ENCODE data around the gene ERGIC1. TPM values are rescaled to one million over a fixed set of nuclear protein-coding genes. Genes with fewer than 3 reads are reported as not detected.

The ERGIC1 gene
- polyA plus RNA-seq, 3 donors = 66.5 to 123 (median 119) TPM

DNA sequence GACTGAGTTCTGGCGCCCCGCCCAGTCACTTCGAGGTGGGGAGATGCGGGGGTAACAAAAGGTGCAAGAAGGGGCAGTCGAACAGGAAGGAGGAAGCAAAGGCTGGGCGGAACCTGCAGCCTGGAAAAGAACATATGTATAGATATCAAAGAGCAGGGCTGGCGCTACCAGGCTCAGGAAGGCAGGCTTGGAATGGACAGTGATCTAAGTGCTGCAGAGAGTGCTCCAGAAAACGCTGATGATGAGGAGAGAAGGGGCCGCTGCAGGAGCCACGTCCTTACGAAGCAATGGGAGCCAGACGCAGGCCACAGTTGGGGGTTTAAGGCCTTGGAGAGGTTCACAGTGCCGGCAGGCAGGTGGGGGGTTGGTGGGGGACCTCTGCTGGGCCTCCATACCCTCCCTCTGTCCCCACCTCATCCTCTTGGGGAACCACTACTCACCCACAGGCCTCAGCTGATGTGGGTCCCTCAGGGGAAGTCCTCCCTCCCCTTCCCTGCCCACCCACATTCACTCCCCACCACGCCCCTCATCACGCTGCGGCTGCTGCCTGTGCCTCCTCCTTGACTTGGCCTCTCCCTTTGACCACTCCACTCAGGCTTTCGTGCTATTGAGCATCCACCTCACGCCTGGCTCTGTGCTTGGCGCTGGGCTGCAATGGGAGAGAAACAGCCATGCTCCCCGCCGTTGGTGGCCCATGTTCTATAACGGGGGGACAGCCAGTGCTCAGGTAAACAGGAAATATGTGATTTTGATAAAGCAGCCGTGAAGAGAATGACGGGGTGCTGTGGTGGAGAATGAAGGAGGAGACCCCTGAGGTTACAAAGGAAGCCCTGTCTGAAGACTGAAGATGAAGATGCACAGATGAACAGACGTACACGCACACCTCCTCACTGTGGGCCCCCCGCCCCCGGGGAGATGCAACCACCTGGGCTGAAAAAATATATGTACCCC lies 84.6 kb downstream of the ERGIC1 start:
- H3K27ac ChIP-seq (ENCODE audit: low read depth, low read length) = no peak overlapping the region
- 68 to 80% (median 68%) methylated on average over 28 of the region's 28 CpGs for WGBS, 3 donors

DNA sequence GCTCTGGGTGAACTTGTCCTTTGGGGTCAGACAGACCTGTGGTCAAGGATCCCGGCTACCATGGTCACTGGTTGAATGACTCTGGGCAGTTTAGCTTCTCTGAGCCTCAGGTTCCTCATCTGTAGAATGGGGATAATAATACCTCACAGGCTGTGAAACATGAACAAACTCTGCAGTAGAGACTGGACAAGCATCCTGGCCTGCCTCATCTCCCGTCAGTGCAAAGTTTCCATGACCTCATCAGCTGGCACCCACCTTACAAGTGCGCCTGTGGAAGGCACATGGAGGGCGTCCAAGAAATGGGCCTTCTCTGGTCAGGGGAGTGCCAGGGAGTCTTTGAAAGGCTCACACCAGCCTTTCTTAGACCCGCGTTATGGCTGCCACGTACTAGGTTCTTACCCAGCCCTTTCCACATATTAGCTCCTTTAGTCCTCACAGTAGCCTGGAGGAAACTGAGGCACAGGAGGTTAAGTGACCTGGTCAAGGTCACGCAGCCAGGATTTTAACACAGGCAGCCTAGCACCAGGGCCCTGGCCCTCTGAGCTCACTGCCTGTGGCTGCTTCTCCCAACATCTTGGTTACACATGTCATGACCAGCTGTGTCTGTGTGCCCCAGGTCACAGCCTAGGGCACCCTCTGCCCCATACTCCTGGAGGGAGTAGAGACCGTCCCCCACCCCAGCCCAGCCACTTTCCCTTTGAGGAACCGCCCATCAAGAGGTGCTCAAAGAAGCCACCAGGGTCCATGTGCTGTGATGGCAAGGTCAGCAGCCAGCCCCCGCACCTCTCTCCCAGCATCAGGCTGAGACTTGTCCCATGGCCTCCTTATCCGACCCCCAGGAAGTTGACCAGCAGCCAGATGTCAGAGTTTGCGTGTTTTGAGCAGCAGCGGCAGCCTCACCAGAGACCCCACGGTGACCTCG lies 85.7 kb downstream of the ERGIC1 start:
- WGBS, 3 donors = 80 to 84% (median 83%) methylated on average over 15 to 16 of the region's 16 CpGs
- H3K27ac ChIP-seq (ENCODE audit: low read depth, low read length) = no peak overlapping the region

DNA sequence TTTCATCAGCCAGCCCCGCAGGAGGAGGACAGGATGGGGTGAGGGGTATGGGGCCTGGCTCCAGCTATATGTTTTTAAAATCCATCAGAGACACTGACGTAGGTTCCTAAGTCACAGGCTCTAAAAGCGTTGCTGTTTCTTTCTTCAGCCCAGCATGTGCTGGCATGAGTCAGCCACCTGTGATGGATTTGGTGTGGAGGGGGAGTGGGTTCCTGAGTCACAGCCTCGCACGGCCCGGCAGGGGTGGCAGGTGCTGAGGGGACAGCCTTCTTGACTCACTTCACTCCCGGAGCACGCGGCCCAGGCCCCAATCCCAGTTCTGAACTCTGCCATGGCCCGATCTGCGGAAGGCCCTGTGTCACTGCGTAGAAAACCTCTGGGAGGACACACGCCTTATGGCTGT lies 86.4 kb downstream of the ERGIC1 start:
- H3K27ac ChIP-seq (ENCODE audit: low read depth, low read length) = no peak overlapping the region
- WGBS, 3 donors = 84 to 87% (median 85%) methylated on average over 13 of the region's 13 CpGs

DNA sequence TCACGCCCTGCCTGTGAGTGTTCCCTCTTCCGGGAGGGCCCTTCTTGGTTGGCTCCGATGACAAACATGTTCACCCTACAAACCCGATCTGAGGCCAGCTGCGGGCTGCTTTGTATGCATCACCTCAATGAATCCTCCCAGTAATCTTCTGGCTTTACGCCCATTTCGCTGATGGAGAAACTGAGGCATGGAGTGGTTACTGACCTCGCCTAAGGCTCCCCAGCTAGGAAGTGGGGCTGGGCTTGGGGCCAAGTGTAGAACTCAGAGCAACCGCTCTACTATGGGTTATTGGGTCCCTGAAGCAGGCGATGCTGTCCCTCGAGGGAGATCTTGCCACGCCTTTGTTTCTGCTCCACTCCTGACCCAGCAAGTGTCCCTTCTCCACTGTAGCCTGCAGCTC lies 86.9 kb downstream of the ERGIC1 start:
- WGBS, 3 donors = 93% methylated on average over 12 of the region's 12 CpGs
- no peak overlapping the region for H3K27ac ChIP-seq (ENCODE audit: low read depth, low read length)

DNA sequence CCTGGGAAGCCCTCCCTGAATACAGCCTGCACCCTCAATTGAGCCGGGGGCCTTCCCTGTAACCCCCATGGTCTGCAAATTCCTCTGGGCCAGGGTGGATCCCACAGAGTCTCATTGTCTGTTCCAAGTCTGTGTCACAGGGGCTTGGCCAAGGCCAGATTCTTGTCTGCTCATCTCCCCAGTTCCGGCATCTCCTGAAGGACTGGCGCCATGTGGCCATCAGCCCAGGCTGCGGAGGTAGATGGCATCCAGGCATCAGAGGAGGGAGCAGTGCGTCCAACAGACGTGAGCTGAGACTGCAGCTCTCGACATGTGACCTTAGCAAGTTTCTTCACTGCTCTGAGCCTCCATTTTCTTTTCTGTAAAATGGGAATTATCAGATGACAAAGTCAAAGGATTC lies 87.9 kb downstream of the ERGIC1 start:
- H3K27ac ChIP-seq (ENCODE audit: low read depth, low read length) = no peak overlapping the region
- 94 to 99% (median 97%) methylated on average over 7 of the region's 7 CpGs for WGBS, 3 donors

DNA sequence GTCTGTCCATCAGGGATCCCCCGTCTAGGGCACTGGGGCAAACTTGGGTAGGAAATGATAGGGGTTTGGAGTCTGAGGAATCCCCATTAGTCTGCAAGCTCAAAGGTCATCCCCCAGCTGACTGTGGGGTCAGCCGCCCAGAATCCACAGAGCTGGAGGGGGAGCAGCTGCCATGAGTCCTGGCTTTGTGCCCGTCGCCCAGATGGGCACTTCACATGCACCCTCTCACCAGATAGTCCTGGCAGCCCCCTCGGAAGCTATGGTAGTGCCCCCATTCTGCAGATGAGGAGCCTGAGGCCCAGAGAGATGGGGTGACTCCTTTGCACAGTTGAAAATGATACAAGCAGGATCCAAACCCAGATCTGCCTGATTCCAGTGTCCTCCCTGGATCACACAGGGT lies 89.5 kb downstream of the ERGIC1 start:
- no peak overlapping the region for H3K27ac ChIP-seq (ENCODE audit: low read depth, low read length)
- WGBS, 3 donors = 83 to 94% (median 92%) methylated on average over 5 of the region's 5 CpGs

DNA sequence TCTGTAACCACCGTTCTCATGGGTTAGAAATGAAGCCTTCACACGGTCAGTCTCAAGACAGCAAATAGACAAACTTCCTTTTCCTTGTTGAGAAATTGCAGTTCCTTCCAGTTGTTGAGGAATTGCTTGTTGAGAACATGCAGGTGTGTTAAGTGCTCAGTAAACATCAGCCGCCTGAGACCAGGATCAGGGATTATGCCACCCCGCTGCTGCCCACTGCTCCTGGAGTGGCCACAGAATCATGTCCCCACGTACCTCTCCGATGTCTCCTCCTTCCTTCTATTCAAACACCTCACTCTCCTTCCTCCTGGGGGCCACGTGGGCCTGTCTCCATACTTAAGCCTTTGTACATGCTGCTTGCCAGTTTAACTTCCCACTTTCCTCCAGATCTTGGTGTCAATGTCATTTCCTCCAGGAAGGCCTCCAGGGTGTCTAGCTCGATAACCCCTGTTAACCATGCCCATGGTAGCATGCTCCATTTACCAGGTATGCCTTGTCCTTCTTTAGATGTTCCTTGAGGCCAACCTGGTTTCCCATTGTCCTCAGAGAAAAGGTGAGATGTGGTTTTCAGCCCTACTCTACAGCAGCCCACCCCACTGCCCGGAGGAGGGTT lies 91.4 kb downstream of the ERGIC1 start:
- WGBS, 3 donors = 56 to 79% (median 67%) methylated on average over 8 to 9 of the region's 9 CpGs
- H3K27ac ChIP-seq (ENCODE audit: low read depth, low read length) = no peak overlapping the region

DNA sequence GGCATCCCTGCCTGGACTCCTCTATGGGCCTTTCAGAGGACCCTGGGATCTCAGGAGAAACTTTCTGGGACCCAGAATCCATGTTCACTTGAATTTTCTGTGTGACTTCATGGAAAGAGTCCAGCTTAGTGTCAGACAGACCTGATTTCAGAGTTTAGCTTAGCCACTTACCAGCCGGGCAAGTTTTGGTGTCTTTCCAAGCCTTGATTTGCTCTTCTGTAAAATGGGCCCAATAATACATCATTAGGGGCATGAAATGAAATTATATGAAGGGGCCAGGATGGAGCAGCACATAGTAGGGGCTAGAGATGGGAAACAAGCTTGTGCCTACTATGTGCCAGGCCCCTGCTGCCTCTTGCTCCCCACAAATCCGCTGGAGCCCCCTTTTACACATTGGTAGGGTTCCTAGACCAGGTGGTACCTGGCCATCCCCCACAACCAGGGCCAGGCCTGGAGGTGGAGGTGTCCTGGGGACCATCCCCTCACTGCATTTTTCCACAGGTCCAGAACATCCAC lies 92.0 kb downstream of the ERGIC1 start:
- H3K27ac ChIP-seq (ENCODE audit: low read depth, low read length) = no peak overlapping the region
- 89 to 98% (median 92%) methylated on average over 2 of the region's 2 CpGs for WGBS, 3 donors

DNA sequence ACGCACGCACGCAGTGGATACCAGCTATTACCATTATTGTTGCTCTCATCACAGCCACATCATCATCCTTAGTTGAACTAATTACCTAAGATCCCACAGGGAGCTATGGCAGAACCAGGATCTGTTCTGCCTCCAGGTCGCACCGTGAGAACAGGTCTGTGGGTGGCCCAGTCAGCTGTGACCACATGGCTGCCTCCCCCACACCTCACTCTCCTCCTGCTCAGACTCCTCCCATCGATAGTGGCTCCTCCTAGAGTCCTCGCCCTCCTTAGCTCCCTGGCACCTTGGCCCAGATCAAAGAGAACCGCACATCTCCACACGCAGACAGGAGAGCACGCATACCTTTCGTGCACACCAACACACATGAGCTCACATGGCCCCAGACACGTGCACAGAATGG lies 92.7 kb downstream of the ERGIC1 start:
- WGBS, 3 donors = 83 to 92% (median 89%) methylated on average over 12 of the region's 12 CpGs
- H3K27ac ChIP-seq (ENCODE audit: low read depth, low read length) = no peak overlapping the region

DNA sequence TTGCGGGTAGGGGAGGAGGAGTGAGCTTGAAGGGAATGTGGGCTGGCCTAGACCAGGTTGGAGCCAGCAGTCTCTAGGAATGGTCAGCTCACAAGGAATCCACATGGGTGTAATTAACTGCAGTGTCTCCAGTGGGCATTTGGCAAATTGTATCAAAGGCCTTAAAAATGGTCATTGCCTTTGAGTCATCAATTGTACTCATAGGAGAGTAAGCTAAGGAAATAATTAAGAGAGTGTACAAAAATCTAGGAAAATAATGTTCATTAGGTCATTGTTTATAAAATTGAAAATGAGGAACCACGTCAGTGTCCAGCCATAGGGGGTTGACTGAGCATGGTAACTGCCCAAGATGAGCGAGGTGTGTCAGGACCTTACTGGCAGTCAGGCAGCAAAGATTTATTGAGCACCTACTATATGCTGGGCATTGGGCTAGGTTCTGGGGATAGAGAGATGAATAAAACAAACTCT lies 95.4 kb downstream of the ERGIC1 start:
- no peak overlapping the region for H3K27ac ChIP-seq (ENCODE audit: low read depth, low read length)
- 89 to 95% (median 90%) methylated on average over 3 of the region's 3 CpGs for WGBS, 3 donors

DNA sequence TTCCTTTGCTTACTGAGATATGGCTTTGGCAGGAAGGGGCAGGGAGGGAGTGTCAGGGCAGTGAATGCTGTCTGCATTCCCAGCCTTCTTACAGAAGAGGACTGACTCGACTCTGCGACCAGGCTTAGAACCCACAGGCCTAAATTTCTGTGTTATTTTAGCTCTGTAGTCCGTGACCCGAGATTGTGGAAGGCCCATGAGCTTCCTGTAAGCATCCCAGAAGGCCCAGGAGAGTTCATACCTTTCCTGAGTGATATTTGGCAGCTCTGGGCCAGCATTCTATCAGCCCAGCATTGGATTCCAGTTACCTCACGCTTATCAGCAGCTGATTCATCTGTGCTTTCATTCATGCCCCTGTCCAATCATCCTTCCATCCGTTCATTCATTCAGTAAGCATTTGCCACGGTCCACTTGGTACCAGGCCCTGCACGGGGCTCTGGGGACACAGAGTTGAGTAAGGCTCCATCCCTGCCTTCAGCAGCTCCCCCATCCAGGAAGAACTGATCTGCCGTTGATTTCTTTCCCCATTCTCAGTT lies 97.0 kb downstream of the ERGIC1 start:
- no peak overlapping the region for H3K27ac ChIP-seq (ENCODE audit: low read depth, low read length)
- WGBS, 3 donors = 43 to 69% (median 47%) methylated on average over 9 of the region's 9 CpGs

DNA sequence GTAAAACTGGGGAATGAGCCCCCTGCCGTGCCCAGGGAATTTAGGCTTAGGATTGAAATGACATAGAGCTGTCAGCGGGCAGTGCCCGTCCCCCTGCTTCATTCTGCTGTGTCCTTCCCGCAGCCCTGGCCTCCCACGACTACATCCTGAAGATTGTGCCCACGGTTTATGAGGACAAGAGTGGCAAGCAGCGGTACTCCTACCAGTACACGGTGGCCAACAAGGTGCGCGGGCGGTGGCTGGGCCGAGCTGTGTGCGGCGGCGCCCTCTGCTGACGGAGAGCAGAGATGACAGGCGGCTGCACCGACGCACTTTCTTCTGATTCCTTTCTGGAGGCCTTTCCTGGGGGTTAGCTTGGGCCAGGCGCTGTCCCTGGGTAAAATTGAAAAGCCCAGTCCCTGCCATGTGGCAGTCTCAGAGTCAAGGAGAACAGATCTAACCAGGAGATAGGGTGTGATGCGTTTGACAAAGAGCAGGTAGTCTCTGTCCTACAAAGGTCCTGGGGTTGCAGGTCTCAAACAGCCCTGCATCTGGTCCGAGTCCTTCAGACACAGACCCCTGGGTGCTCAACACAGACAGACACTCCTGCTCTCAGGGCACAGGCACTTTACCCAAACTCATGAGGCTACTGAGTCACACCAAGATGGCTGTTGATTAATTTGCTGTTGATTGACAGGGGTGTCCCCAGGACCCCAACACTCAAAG lies 98.4 kb downstream of the ERGIC1 start:
- H3K27ac ChIP-seq (ENCODE audit: low read depth, low read length) = no peak overlapping the region
- 20 to 21% (median 20%) methylated on average over 22 of the region's 22 CpGs for WGBS, 3 donors

DNA sequence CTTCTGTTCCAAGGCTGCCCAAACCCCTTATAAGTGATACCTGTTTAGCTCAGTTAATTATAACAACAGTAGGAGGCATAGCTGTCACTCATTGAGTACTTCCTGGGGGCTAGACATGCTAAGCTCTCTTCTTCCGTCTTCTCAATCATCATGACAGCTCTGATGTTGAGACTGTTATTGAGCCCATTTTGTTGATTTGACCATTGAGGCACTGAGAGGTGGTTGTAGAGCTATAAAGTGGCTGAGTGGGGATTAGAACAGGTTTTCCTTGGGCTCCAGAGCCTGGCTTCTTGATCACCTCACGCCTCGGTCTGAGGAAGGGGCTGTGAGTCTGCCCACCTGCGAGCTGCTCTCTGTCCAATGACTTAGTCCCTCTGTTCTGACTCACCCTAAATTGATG lies 99.2 kb downstream of the ERGIC1 start:
- 87 to 94% (median 88%) methylated on average over 4 of the region's 4 CpGs for WGBS, 3 donors
- H3K27ac ChIP-seq (ENCODE audit: low read depth, low read length) = no peak overlapping the region

DNA sequence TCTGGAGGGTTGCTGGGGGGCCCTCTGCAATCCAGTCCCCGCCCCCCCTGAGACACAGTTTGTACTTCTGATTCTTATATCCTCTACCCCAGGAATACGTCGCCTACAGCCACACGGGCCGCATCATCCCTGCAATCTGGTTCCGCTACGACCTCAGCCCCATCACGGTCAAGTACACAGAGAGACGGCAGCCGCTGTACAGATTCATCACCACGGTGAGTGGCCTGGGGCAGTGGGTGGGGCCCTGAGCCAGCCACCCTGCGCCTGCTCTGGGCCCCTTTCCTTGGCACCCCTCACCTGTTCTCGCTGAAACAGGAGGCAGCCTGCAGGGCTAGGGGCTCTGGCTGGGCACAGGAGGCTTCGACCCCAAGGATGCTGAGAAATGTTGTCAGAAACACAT lies 101.0 kb downstream of the ERGIC1 start:
- WGBS, 3 donors = 93% methylated on average over 14 of the region's 14 CpGs
- H3K27ac ChIP-seq (ENCODE audit: low read depth, low read length) = no peak overlapping the region

DNA sequence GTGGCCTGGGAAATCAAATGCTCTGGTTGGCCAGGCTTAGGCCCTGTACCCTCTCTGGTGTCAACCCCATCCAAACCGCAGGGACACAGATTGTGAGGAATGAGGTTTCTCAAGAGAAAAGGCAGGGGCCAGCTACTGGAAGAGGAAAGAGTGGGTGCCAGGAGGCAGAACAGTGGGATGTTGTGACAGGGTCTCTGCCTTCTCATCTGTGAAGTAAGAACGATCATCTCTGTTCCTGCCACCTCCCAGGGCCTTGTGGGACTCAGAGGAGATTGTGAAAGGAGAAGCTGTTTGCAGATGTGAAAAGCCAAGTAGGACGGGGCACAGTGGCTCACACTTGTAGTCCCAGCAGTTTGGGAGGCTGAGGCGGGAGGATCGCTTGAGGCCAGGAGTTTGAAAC lies 102.3 kb downstream of the ERGIC1 start:
- H3K27ac ChIP-seq (ENCODE audit: low read depth, low read length) = no peak overlapping the region
- 88 to 94% (median 91%) methylated on average over 5 of the region's 5 CpGs for WGBS, 3 donors

DNA sequence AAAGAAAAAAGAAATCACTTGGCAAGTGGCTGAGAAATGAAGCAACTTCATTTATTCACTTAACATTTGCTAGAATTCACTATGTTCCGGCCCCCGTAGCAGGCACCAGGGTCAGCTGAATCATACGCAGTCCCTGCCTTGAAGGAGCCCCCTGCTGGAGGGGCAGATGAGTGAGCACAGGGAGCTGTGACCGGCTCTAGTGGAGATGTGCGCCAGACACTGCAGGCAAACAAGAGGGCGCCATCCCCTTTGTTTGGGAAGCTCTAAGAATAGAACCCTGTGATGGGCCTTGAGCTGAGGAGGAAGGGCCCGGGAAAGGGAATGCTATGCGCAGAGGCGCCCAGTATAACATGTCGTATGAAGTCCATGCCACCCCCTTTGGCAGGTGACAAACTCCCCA lies 105.0 kb downstream of the ERGIC1 start:
- WGBS, 3 donors = 78 to 85% (median 82%) methylated on average over 10 of the region's 10 CpGs
- no peak overlapping the region for H3K27ac ChIP-seq (ENCODE audit: low read depth, low read length)

DNA sequence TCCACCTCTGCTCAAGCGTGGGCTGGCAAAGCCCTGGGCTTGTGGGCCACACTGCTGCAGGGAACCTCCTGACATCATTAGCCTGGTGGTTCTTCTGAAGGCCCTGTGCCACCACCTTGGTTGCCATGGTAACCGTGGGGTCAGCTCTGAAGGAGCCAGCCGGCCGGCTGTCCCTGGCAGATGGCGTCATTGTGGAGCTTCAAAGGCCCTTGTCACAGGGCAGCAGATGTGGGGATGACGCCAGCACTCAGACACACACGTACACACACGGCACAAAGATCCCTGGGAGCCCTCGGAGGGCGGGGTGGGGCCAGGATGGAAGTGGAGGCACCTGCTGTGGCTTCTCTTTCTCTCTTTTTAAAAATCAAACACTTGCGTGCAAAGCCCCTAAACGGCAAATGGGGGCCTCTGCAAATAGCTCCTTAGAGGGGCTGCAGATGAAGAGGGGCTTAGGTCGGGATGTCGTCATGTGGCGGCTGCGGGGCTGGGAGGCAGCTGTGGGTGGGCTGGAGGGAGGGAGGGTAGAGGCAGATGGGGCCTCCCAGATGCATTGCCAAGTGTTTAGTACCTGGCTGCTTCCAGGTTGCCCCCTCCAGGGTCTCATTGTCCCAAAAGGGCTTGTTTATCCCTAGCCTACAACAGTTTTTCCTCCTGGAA lies 105.7 kb downstream of the ERGIC1 start:
- WGBS, 3 donors = 83 to 86% (median 85%) methylated on average over 16 of the region's 16 CpGs
- H3K27ac ChIP-seq (ENCODE audit: low read depth, low read length) = no peak overlapping the region

Measured in adipose tissue (tissue), 3 donors.